GM18498 (cell line): ENCODE measurements around the gene EDAR.

Experiments used
- ATAC-seq: cut with Tn5 transposase; IDR thresholded peaks from one replicate; pipeline ENCODE4 v1.9.1; 2021; ENCODE audit warnings: mild to moderate bottlenecking, moderate library complexity; ENCODE audit not compliant: unreplicated experiment

The EDAR gene

GRCh38 chr2:108926561-108927380 is 62.2 kb downstream of the EDAR start:
- ATAC-seq, result no peak

- no peak for ATAC-seq
Measured at GRCh38 chr2:108925735-108926134, 63.3 kb downstream of the EDAR start.

- ATAC-seq, result no peak
Measured at GRCh38 chr2:108925286-108925685, 63.7 kb downstream of the EDAR start.

- no peak for ATAC-seq
Measured at GRCh38 chr2:108924580-108925251, 64.3 kb downstream of the EDAR start.

GRCh38 chr2:108923736-108924579 is 65.1 kb downstream of the EDAR start:
- ATAC-seq, result no peak

- no peak for ATAC-seq
Measured at GRCh38 chr2:108923019-108923700, 65.9 kb downstream of the EDAR start.

- no peak for ATAC-seq
Measured at GRCh38 chr2:108922141-108922915, 66.7 kb downstream of the EDAR start.

GRCh38 chr2:108921096-108922030 is 67.7 kb downstream of the EDAR start:
- ATAC-seq, result no peak

- no peak for ATAC-seq
Measured at GRCh38 chr2:108920686-108921085, 68.3 kb downstream of the EDAR start.

- ATAC-seq, result no peak
Measured at GRCh38 chr2:108919571-108920373, 69.2 kb downstream of the EDAR start.

- no peak for ATAC-seq
Measured at GRCh38 chr2:108918941-108919341, 70.1 kb downstream of the EDAR start.

- ATAC-seq, result no peak
Measured at GRCh38 chr2:108918156-108918874, 70.7 kb downstream of the EDAR start.

GRCh38 chr2:108917526-108917925 is 71.5 kb downstream of the EDAR start:
- no peak for ATAC-seq

GRCh38 chr2:108916796-108917421 is 72.1 kb downstream of the EDAR start:
- no peak for ATAC-seq

GRCh38 chr2:108916122-108916795 is 72.8 kb downstream of the EDAR start:
- ATAC-seq, result no peak

GRCh38 chr2:108912629-108912902 is 76.5 kb downstream of the EDAR start:
- no peak for ATAC-seq
